PC-9 (cell line): ENCODE results near the gene AQP9.

Experiments
- CTCF ChIP-seq: fragments of 200-600 bp; sonication (generic); conservative IDR thresholded peaks from 2 replicates; pipeline ENCODE4 v1.6.1; 2017; ENCODE audit warnings: mixed run types, antibody characterized with exemption, mild to moderate bottlenecking, moderate library complexity
- EZH2 ChIP-seq: fragments of 200-600 bp; sonication (generic); IDR thresholded peaks from 2 replicates; pipeline ENCODE4 v1.8.0; 2017; ENCODE audit warnings: antibody characterized with exemption, low read depth

GRCh38 chr15:58142827-58143461 is 4.8 kb downstream of the AQP9 start:
- TF ChIP-seq CTCF (no peak), EZH2 (no peak)
